Right kidney (tissue), 1 donor: Measurements from ENCODE around the gene GPRIN1.

Experiments used
- DNase-seq: peaks from one replicate; pipeline ENCODE4 v3.0.0-alpha.2; 2016

The GPRIN1 gene

DNA sequence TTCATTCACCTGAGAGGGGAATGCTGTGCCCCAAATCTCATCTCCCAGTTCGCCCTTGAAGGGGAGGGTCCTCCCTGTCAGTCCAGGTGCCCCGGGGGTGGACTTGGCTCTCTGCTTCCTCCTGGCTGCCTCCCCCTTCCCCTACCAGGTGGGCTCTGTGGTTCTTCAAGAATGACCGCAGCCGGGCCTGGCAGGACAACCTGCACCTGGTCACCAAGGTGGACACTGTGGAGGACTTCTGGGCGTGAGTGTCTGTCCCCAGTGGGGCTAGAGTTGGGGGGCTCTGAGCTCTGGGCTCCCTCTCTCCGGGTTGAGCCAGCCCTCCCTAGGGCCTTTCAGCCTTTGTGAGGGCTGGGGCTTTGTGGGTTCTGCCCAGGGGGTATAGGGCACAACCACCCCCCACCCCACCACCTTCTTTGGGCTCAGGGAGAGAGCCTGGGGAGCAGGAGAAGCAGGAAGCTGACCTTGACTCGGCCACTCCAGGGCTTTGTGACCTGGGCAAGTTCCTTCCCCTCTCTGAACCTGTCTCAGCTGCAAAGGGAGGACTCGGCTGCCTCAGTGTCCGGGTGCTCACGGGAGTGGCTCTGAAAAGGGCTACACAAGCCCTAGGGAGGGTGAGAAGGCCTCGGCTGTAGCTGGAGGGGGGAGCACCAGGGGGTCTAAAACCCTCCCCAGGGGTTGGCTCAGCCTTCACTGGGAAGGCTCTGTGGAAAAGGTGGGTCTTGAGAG, 33.7 kb upstream of the GPRIN1 start:
- no peak for DNase-seq

DNA sequence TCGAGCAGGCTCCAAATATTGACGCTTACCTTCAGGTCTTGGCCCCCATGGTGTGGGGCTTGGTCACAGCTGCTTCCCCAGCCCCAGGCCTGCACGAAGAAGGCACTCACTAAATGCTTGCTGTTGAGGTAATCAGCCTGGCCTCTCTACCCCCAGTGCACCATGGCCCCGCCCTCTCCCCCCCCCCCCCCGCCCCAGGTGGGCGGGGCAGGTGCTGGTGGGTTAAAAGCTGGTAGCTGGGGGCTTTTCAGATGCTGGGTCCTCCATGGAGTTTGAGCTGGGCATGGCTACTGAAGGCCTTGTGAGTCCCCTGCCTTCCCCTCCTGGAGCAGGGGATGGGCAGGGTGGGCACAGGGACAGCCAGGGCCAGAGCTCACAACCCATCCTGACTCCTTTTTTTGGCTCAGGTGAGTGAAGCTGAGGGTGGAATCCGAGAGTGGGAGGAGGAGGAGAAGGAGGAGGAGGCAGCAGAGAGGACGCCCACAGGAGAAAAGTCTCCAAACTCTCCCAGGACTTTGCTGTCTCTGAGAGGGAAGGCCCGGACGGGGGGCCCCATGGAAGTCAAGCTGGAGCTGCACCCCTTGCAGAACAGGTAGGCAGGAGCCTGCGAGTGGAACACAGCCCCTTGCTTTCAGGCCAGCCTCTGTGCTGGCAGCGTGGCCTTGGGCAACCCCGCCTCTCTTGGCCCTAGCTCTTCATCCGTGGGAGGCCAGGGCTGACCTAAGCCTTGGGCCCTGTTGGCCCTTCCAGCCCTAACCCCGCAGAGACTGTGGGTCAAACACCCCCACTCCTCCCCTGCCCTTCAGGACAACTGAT, 32.9 kb upstream of the GPRIN1 start:
- DNase-seq, result no peak

DNA sequence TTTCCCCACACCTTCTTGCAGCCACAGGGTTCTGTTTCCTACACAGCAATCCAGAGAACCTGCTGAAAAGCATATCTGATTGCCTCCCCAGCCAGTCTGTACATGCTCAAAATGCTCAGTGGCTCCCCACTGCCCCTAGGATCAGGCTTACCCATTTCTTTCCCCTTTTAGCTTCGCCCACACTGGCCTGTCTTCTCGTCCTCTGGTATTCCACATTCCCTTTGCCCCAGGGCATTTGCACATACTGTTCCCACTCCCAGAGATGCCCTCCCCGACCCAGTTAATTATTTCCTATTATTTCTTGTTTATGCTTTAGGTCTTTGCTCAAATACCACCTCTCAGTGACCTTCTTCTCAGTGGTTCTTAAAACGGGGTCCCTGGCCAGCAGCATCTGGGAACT, 30.7 kb upstream of the GPRIN1 start:
- DNase-seq, result no peak

DNA sequence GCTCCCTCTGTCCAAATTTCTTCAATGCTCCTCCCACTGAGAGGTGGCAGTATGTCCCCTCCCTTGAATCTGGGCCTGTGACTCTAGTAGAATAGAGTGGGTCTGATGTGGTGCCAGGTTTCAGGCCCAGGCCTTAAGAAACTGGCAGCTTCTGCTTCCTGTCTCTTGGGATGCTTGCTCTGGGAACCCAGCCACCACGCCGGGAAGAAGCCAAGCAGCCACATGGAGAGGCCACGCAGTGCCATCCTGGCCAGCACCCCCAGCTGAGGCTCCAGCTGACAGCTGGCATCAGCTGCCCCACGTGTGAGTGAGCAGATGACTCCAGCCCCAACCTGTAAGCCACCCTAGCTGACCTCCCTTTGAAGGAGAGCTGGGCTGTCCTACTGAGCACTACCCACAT, 30.0 kb upstream of the GPRIN1 start:
- DNase-seq, result no peak

GRCh38 chr5:176639208-176639607, 29.3 kb upstream of the GPRIN1 start:
- DNase-seq, result no peak

DNA sequence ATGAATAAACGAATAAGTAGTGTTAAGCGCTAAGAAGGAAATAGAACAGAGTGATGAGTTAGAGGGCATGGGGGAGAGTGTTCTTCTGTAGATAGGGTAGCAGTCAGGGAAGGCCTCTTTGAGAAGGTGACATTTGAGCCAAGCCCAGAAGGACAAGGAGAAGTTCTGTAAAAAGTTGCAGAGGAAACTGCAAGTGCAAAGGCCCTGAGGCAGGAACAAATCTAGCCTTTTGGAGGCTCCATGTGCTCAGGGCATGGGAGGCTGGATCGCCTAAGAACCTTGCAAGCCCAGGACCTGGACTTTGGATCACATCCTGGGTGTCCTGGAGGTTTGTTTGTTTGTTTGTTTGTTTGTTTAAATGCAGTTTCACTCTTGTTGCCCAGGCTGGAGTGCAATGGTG, 28.5 kb upstream of the GPRIN1 start:
- no peak for DNase-seq

DNA sequence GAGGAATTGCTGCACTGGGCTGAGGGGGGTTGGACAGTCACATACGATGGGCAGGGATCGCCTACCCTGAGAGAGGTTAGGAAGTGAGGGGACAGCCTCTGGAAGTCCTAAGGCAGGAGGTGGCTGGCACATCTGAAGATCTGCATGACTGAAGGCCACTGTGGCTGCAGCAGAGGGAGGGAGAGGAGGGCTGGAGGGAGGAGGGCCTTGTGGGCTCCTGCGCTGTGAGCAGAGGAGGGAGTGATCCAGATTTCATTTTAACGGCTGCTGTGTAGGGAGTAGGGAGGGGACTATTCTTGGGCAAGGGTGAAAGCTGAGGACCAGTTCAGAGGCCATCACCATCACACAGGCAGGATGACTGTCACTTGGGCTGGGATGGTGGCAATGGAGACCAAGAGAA, 27.6 kb upstream of the GPRIN1 start:
- no peak for DNase-seq

DNA sequence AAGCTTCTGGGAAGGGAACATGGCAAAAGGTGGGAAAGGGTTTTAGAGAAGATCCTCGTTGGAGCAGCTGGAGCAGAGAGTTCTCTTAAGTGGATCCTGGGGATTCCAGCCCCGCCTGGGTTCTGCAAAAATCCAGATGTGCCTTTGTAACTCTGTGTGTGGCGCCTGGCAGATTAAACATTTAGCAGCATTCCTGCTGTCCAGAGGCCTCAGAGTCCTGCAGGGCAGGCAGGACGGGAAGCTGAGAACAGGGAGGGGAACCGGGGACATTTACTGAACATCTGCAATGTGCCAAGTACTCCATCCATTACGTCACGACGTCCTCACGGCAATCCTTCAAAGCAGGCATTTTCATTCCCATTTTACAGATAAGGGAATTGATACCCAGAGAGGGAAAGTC, 26.5 kb upstream of the GPRIN1 start:
- DNase-seq, result no peak

DNA sequence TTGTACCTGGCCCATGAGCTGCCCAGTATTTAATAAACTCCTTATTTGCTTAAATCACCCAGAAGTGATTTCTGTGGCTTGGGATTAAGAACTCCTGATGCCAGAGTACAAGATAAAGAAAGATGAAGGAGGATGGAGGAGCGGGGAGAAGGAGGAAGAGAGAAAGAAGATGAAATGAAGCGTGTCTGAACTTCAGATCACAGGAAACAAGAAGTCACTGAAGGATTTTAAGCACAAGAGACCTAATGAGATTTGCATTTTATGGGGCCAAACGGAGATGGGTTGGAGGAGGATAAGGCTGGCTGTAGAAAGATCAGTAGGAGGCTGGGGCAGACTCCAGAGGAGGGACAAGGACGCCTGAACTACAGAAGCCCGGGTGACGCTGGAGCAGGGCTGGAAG, 23.6 kb upstream of the GPRIN1 start:
- no peak for DNase-seq

DNA sequence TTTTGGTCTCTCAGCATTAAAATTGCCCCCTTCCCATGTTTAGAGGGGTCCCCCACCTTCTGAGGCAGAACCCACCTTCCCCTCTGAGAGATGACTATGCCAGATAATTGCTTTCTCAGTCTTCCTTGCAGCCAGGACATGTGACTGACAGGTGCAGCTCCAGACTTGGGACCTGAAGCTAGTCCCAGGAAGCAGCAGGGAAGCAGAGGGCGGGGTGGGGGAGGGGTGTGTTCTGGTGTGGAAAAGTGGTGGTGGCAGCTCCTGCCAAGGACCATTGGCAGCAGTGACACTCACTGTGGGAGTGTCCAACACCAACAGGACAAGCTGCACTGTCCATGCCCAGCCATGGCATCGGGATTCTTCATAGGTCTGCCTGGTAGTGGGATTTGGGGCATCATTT, 22.8 kb upstream of the GPRIN1 start:
- DNase-seq, result no peak

- DNase-seq, result no peak
These were observed 21.6 kb upstream of the GPRIN1 start for GRCh38 chr5:176631383-176632200.

GRCh38 chr5:176630681-176631222, 20.8 kb upstream of the GPRIN1 start:
- DNase-seq, result no peak

- DNase-seq, result peak; percentile 79
These were observed 20.1 kb upstream of the GPRIN1 start, which contains the start of the genes EIF4E1B and SNCB for GRCh38 chr5:176629853-176630680. Gene EIF4E1B (plus strand): TSS chr5:176630675. CDS start chr5:176642788, 12,113 bp downstream. Gene SNCB (minus strand): TSS chr5:176630534. CDS start chr5:176629654, 880 bp downstream.

GRCh38 chr5:176629317-176629852, 19.4 kb upstream of the GPRIN1 start:
- no peak for DNase-seq

DNA sequence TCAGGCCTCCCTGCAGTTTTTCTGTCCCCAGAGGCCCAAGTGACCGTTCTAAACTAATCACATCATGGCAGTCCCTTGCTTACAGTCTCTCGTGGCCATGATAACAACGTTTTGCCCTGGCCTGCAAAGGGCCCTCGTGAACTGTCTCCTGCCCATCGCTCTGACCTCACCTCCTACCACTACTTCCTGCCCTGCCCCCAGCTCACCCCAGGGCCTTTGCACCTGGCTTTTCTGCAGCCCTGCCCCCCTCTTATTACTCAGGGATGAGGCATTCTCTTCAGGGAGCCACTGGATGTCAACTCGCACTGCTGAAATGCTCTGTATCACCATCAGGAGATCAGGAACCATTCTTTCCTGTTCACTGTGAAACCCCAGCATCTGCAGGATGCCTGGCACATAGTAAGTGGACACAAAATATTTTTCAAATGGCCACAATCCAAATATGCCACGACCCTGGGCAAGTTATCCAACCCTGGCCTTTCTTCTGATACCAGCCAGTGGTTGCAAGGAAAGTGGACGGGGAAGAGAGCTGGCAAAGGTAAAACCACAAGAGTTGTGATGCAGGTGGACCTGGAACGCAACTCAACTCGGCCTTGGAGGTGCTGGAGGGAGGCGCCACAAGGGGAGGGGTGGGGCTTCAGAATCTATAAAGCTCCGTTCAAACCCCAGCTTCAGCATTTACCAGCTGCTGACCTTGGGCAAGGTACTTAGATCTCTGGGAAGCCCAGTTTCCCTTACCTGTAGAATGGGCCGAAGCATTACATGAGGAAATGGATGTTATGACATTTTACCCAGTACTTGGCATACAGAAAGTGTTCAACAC, 18.7 kb upstream of the GPRIN1 start:
- DNase-seq, result no peak

GRCh38 chr5:176627582-176627981, 17.6 kb upstream of the GPRIN1 start:
- no peak for DNase-seq

DNA sequence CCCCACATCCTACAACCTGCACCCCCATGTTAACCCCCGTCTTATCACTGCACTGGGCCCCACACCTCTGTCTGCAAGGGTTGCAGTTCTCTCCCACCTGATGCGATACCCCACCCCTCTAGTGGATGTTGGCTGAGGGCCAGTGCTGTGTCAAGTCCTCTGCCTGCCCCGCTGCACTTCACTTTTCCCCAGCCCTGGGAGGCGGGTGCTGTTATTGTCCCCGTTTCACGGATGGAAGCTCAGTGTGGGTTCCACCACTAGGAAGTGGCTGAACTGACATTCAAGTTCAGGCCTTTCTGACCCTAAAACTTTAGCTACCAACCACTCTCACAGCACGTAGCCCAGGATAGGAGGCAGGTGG, 16.9 kb upstream of the GPRIN1 start:
- DNase-seq, result no peak

- DNase-seq, result no peak
These were observed 16.3 kb upstream of the GPRIN1 start for GRCh38 chr5:176625966-176626875.

DNA sequence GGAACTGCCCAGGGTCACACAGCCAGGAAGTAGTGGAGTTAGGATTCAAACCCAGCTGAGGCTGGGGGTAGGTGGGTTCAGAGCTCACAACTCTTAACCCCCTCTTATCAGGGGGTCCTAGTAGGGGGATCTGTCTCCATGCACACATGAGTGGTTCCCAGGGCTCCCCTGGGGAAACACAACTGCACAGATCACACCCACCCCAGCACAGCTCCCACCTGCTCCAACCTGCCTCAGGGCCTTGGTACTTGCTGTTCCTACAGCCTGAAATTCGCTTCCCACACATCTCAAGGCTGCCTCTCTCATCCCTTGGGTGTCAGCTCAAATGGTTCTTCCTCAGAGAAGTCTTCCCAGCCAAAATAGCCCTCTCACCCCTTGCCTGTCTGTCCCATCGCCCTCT, 15.6 kb upstream of the GPRIN1 start:
- DNase-seq, result no peak
